Hippocampal formation (tissue), 2 donors: Measurements from ENCODE around the gene XRCC5.
A peak's percentile ranks its signal among the peaks of the same experiment; 100 is the strongest.
"Not testable (repeated sequence)": the region's sequence is repeated elsewhere in the genome, so short reads cannot be mapped to it uniquely, and the experiment has no call there.

Source experiments
- DNase-seq, 2 donors: peaks; one replicate each; lab custom pipeline; 2025; lab: John Stamatoyannopoulos, UW

XRCC5 gene

GRCh38 chr2:216108967-216109921 is at the start of gene XRCC5:
Gene XRCC5, plus strand, starts transcription at chr2:216109348. Its CDS starts 89 bp downstream, at chr2:216109437.
- peak; percentile 82 to 88 for DNase-seq

- DNase-seq: no peak
Measured at GRCh38 chr2:216064014-216064630, 45.0 kb upstream of the XRCC5 start.

- DNase-seq: no peak
Measured at GRCh38 chr2:216064665-216065064, 44.5 kb upstream of the XRCC5 start.

DNA sequence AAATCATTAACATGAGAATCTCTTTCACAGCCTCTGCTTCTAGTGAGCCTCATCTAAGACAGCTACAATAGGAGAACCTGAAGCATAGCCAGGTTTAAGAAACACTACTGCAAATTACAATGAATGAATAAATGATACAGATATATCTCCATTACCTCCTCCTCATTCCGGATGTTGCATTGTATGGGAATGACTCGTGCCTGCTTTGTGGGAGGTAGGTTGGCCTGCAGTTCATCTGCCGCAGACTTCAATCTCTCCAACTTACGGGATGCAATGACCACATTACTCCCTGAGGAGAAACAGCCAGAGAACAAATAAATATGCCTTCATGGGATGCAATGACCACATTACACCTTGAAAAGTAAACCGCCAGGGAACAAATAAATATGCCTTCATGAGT is 42.9 kb upstream of the XRCC5 start:
- no peak for DNase-seq

- DNase-seq: no peak
Measured at GRCh38 chr2:216069028-216069427, 40.1 kb upstream of the XRCC5 start.

DNA sequence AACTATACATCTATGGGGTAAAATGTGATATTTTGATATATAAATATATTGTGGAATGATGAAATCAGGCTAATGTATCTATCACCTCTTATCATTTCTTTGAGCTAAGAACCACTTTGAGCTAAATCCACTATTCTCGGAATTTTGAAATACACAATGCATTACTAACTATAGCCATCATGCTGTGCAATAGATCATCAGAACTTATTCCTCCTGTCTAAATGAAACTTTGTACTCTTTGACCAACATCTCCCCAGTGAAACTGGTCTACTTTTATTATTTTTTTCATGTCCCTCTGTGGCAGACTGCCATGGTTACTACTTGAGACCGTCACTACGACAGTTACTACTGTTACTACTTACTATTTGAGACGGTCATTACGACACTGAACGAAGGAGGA is 39.0 kb upstream of the XRCC5 start:
- DNase-seq: no peak

- DNase-seq: no peak
Measured at GRCh38 chr2:216071111-216071851, 37.9 kb upstream of the XRCC5 start.

DNA sequence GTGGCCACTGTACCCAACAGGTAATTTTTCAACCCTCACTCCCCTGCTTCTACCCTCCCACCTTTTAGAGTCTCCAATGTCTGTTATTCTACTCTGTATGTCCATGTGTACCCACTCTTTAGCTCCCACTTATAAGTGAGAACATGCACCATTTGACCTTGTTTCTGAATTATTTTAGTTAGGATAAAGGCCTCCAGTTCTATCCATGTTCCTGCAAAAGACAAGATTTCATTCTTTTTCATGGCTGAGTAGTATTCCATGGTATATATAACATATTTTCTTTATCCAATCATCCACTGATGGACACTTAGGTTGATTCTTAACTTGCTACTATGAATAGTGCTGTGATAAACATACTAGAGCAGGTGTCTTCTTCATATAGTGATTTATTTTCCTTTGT is 36.7 kb upstream of the XRCC5 start:
- DNase-seq: no peak

DNA sequence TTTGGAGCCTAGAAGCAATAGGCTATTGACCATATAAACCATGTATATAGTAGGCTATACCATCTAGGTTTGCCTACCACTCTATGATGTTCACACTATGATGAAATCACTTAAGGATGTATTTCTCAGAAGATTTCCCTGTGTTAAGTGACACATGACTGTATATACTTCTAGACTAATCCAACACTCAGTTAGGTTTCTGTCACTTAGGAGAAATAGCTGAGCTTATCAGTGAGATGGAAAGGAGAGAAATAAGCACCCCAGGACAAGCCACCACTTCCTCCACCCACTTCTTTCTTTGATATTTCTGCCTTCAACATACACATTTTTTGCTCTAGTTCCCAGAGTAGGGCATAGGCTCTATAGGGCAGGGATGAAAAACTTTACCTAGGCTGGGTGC is 35.4 kb upstream of the XRCC5 start:
- DNase-seq: no peak

DNA sequence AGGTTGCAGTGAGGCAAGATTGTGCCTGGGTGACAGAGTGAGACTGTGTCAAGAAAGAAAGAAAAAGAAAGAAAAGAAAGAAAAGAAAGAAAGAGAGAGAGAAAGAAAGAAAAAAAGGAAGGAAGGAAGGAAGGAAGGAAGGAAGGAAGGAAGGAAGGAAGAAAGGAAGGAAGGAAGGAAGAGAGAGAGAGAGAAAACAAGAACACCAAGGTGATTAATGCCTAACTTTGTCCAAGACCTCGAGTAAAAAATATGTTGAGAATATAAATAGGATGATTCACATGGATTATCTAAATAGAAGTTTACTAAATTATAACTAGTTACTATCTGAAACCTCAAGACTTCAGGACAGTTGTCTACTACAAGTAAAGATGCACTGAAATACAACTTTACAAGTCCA is 34.8 kb upstream of the XRCC5 start:
- DNase-seq: no peak

GRCh38 chr2:216074794-216075193 is 34.4 kb upstream of the XRCC5 start:
- no peak for DNase-seq

- DNase-seq: no peak
Measured at GRCh38 chr2:216075510-216076485, 33.4 kb upstream of the XRCC5 start.

- DNase-seq: no peak
Measured at GRCh38 chr2:216078776-216079175, 30.4 kb upstream of the XRCC5 start.

GRCh38 chr2:216080048-216080447 is 29.1 kb upstream of the XRCC5 start:
- DNase-seq: not testable (repeated sequence)

DNA sequence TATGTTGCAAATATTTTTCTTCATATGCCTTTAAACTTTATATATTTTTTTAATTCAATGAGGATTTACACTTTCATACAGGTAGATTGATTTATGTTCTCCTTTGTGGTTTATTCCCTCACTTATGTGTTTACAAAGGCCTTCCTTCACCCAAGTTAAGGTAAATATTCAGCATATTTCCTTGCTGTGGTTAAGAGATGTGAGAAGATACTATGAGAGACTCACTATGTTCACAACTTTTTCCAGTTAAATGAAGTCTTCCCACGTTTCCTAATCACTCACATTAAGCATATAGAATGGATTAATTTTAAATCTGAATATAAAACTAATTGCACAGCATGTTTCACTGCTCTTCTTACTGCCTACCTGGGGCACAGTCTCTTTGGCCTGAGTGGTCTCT is 28.1 kb upstream of the XRCC5 start:
- DNase-seq: no peak

DNA sequence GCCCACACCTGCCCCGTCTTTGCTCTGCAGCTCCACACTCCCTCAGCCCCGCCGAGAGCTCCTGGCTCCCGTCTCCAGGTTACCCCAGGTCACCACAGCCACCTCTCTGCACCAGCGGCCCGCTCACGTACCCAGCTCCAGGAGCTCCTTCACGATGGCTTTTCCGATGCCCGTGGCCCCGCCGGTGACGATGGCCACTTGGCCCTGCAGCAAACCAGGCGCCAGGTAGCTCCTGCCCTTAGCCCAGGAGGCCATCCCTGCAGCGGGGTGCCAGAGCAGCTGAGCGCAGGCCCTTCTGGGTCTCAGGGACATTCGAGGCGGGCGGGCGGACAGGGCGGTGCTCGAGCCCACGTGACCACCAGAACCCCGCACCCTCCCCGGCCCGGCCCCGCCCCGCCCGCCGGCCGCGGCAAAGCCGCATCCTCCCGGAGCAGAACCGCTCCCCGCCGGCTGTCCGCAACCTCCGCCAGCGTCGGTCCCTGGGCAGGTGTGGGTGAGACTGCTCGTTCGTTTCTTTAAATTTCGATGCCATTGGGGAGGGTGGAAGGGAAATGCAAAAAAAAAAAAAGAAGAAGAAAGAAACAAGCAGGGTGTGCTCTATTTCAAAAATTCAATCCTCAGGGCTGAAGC is 27.5 kb upstream of the XRCC5 start, which contains the start of the genes PECR and TMEM169:
Gene PECR, minus strand, starts transcription at position 323 of the 630 bp plus-strand sequence. Its CDS starts 68 bp downstream, at position 255.
Gene TMEM169, plus strand, starts transcription at position 433 of the 630 bp plus-strand sequence. CDS start 14,045 bp downstream, outside the sequence.
- DNase-seq: peak; percentile 81 to 88

DNA sequence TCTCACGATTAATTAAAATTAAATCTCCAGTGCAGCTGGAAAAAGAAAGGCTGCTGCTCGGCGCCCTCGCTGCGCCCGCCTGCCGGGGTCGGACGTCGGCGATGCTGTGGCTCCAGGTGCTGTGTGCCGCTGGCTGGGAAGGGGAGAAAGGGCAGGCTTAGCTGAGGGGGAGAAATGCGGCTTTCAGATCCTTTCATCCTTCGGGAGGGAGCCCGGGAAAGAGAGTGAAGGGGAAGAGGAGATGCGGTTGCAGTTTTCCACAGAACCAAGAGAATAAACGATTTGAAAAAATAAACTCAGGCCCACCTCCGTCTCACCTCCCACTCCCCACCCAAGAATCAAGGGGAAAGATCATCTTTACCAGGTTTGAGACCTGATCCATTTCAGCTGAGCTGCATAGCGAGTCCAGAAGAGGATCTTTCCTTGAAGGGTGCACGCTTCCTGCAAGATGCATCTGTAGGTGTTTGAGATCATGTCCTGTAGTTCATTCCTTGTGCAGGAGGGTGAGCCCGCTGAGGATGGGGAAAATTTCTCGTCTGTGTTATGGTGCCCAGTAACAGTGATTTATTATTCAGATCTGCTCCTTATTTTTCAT is 26.9 kb upstream of the XRCC5 start:
- DNase-seq: no peak

GRCh38 chr2:216082805-216083204 is 26.3 kb upstream of the XRCC5 start:
- peak; percentile 24 to 31 for DNase-seq

GRCh38 chr2:216083464-216084281 is 25.5 kb upstream of the XRCC5 start:
- no peak for DNase-seq
